HG02852 (cell line): ENCODE results near the gene FKBP5.
"Not testable (repeated sequence)": the region's sequence is repeated elsewhere in the genome, so short reads cannot be mapped to it uniquely, and the experiment has no call there.

Experiments used
- ATAC-seq: cut with Tn5 transposase; IDR thresholded peaks from one replicate; pipeline ENCODE4 v1.9.1; 2021; ENCODE audit warnings: mild to moderate bottlenecking, moderate library complexity; ENCODE audit not compliant: unreplicated experiment

The FKBP5 gene

DNA sequence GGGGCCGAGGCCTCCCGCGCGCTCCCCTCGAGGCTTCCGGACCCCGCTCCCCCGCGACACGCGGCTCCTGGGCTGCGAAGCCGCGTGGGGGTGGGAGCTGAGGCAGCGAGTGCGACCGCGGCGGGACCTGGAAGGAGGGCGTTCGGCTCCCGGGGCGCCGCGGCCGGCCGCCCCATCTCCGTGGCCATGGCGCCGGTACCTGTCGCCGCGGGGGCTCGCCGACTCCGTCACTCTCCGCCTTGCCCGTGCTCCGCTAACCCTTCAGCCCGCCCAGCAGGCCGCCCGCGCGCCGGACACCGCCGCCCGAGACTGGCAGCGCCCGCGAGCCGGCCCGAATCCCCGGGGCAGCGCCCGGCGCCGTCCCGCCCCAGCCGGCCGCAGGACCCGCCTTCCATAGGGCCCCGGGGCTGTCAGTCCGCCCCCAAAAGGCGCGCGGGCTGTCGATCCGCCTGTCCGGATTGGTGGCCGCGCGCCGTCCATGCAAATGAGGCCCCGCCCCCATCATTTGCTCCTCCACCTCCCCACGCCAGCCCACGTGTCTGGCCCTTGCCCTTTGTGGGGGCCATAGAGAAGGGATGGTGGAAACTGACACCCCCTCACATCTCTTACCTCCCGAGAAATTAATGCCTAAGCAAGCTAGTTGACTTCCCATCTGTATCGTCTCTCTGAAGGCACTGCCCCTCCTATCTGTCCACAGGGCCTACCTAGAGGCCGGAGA, at the start of gene FKBP5:
TSS of gene FKBP5 (minus strand) at position 311 of the 718 bp plus-strand sequence. CDS start 46,091 bp downstream, outside the sequence.
- peak; percentile 89 for ATAC-seq

DNA sequence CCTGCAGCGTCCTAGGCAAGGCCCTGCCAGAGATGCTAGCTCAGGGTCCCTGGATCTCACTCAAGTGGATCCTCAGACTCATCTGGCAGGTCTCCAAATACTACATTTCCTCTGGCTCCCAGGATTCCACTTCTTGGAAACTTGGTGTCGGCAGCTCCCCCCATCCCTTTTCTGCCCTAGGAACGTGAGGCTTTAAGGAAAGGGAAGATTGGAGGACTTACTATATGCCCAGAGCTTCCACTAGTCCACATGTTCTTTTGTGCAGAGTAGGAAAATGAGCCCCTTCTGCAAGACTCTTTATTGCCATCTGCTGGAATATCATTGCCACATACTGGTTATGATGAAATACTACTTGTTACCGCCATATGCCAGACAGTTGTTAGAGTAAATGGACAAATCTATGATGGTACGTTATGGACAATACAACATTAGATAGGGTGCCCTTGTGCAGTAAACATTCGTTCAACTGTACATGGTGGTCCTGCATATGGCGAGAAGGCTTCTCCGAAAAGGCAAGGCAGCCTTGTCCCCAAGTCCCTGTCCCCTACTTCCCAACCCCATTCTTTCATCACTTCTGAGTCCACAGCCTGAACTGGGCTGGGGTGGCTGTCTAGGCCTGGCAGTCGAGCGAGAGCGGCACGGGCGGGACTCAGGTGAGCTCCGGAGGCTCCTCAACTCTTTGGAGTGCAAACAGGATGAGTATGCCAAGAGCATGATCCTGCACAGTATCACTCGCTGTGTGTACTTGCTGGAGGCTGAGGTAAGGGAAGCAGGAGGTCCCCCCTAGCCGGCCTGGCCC, 48.9 kb upstream of the FKBP5 start:
- ATAC-seq = no peak

DNA sequence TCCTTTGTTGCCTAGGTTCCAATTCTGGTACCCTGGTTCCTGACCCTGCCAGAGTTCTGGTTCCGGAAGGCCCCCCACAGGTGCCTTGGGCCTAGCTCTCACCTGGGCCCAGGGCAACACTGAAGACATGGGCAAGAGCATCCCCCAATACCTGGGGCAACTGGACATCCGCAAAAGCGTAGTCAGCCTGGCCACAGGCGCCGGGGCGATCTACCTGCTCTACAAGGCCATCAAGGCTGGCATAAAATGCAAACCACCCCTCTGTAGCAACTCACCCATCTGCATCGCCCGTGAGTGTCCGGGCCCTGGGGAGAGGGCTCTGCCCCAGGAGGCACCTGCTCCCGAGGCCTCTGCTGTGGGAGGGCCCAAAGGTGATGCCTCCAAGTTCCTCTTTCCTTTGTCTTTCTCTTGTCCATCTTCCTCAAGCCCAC, 48.3 kb upstream of the FKBP5 start, which contains the start of gene ARMC12:
TSS of gene ARMC12 (plus strand) at position 51 of the 431 bp plus-strand sequence. CDS start at position 128, 77 bp downstream.
- ATAC-seq = no peak

DNA sequence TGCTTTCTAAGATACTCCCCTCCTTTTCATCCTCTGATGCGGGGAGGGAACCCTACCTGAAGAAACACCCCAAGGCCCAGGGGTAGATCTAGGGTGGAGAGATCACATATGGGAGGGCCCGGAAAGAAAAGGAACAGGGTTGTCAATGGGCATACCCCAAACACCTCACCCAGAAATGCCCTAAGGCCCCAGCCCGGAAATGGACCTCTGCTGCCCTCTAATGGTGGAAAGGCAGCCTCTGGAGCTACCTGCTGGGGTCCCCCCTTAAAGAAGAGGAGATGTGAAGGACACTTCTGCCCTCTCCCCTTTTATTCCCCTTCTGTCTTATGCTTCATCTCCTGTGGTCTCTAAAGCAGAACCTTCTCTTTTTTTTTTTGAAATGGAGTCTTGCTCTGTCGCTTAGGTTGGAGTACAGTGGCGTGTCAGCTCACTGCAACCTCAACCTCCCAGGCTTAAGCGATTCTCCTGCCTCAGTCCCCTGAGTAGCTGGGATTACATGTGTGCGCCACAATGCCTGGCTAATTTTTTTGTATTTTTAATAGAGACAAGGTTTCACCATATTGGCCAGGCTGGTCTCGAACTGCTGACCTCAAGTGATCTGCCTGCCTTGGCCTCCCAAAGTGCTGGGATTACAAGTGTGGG, 47.7 kb upstream of the FKBP5 start:
- no peak for ATAC-seq

DNA sequence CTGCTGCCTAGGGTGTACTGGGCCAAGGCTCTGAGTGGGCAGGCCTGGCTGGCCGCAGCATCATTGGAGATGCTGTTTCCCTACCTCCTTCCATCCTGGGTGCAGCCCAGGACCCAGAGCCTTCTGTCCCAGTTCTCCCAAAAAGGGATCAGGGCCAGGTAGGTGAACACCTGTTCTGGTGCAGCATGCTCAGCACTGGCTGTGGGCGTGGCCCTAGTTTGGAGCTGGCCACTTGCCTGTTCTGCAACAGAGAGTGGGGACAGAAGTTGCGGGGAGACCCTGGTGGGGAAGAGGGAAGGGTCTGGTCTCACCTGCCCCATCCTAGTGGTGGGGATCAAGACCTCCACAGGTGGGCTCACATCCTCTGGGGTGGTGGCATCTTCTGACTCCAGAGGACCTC, 46.7 kb upstream of the FKBP5 start:
- no peak for ATAC-seq

DNA sequence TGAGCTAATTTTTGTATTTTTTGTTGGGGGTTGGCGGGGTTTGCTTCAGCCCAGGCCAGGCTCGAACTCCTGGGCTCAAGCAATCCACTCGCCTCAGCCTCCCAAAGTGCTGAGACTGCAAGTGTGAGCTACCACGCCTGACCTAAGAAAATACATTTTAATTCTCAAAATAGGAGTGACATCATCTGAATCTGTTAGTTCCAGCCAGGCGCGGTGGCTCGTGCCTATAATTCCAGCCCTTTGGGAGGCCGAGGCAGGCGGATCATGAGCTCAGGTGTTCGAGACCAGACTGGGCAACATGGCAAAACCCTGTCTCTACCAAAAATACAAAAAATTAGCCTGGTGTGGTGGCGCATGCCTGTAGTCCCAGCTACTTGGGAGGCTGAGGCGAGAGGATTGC, 45.6 kb upstream of the FKBP5 start:
- ATAC-seq = not testable (repeated sequence)

DNA sequence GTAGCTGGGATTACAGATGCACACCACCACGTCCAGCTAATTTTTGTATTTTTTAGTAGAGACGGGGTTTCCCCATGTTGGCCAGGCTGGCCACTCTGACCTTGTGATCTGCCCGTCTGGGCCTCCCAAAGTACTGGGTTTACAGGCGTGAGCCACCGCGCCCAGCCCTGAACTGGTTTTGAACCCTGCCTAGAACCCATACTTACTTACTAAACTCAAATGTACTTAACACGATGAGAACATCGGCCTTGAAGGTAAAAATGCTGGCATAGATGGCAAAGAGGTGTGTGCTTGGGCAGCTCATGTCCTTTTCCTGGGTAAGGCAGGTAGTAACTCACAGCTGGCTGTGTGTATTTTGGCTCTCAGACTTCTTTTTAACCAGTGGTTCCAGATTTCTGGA, 44.9 kb upstream of the FKBP5 start:
- ATAC-seq = no peak

DNA sequence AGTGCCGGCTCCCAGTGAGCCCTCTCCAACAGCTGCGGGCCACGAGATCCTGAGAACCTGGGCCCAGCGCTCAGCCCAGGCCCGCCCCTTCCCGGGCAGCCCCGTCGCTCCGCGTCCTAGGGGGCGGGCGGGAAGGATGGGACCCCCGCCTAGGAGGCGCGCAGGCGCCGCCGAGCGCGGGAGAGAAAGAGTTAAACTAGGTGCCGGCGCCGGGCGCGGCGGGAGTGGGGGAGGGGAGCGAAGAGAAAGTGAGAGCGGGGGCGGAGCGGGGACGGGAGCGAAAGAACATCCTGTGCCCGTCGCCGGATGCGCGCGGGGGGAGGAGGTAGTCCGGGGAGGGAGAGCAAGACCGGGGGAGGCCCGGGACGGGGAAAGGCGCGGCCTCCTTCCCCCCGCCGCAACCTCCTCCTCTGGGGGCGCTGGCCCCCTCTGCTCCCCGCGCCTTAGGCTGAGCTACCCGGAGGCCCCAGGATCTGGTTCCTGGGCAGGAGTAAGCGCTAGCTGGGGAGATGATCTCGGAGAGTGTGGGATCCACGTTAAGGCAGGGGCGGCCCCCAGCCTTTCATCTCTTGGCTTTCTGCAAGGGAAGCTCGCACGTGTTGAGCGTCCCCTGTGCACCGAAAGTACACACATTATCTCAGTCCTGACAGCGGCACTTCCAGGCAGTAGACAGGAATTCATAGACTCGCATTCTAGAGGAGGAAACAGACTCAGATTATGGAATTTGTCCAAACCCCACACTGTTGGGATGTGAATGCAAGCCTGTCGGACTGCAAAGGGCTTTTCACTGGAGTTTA, 43.2 kb upstream of the FKBP5 start:
- peak; percentile 50 for ATAC-seq

DNA sequence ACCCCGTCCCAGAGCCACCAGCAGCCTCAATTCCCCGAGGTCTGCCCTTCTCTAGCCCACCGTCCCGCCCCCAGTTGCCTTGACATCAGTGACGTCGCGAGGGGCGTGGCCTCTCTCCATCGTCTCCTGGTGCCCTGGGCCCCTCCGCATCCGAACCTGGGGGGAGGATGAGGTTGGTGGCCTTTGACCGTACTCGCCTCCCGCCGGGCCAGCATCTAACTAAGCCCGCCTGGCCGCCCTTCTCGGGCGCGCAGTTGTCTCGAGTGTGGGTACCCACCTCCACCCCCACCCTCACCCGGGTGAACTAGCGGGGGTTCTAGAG, 42.7 kb upstream of the FKBP5 start:
- peak; percentile 38 for ATAC-seq

DNA sequence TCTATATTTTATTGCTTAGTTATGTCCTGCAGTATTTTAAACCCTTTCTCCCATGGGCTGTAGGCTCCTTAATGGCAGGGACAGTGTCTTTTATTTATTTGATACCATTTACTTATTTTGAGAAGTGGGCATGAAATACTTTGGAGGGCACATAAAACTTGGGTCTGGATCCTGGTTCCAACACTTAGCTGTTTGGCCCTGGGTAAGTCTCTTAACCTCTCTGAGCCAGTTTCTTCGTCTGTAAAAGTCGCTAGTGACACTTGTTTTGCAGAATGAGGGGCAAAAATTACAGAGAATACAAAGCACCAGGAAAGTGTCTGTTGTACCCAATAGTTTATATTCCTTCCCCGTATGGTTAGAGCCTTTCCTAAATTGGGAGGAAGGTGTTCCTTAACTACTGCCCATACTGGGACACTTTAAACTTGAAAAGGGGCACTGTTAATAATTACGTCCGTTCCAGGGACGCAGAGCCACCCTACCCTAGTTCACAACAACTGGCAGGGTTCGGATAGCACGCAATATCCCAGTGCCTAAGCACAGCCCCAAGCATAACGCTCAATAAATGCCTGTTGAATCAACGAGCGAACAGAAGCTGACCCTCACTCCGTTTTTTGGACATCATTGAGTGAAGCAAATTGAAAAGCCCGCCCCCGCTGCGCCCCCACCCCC, 42.2 kb upstream of the FKBP5 start:
- ATAC-seq = no peak

DNA sequence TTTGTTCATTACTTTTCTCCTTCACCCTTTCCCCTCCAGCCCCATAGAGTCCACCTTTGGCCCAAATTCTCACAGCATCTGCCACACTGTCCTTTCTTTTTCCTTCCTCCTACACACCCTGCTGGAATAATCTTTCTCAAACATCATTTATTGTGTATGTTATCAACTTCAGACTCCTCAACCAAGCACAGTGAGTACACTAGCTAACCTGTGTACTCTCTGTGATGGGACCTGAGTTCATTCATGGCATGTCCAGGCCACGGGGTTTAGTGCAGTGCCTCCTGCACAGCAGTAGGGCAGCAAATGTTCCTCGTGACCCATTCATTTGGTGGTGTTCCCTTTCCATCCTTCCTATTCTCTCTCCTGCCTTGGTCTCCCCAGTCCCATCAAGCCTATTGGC, 41.0 kb upstream of the FKBP5 start:
- no peak for ATAC-seq

DNA sequence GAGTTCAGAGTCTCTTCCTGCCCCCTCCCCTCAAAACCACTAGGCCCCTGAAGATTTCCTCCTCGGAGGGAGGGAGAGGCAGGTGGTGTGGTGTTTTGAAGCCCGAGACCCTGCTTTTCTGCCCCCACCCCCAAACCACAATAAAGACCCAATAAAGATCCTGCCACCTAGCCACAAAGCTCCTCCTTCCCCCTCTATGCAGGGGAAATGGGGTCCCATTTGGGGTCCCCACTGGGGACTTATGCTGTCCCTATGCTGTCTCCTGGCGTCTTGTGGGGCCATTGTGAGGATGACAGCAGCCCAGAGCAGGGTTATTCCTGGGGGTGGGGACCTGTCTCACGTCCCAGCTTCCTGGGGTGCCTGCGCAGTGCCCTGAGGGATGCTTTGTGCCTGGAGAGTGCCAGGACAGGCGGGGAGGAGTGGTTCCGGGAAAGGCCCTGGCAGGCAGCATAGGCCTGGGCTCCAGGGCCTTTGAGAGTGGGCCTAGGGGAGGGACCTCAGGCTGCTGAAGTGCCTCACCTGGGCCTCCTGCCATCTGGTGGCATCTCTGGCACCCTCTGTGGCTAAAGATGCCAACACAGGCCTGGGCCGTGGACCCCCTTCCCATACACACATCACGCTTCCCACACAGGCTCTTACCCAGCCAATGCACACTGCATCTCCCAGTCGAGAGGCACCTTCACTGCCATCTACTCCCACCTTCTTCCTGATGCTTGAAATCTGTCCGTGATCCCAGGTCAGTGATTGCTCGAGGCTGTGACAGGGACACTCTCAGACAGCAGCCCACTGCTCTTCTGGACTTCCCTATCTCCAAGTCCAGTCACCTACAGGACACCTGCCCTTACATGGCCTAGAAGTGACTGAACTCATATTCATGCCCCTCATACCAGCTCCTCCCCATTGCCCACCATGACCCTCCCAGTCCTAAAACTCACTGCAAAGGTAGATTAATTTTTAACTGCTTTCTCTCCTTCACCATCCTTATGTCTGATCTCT, 40.3 kb upstream of the FKBP5 start:
- no peak for ATAC-seq

DNA sequence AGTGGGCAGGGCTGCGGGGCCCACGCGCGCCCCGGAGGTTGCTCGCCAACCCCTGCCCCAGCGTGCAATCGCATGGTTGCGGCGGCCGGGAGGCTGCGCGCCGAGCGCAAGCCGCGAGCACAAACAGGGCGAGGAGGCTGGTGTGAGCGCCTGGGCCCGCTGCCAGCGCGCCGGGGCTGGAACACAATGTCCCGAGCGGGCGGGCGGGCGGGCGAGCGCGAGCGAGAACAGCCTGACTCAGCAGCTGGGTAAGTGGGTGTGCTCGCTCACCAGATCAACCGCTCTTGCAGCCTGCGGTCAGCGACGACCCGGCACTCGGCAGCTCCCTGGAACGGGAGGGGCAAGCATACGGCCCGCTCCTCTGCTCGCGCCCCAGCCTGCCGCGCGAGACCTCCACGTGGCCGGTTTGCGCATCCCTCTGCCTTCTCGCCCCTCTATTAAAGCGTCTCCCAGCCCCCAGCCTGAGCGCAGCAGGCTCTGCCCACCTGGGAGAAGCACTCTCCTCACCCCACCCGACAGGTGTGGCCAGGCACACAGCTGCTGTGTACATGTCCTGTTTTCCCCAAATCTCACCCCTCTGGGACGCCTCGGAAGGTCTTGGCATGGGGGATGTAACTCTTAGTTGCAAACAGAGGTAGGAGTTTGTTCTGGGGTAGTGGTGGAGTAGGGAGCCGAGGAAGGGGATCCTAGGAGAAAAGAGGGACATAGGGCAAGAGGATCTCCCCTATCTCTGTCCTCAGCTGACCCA, 39.4 kb upstream of the FKBP5 start:
- ATAC-seq = peak; percentile 41

DNA sequence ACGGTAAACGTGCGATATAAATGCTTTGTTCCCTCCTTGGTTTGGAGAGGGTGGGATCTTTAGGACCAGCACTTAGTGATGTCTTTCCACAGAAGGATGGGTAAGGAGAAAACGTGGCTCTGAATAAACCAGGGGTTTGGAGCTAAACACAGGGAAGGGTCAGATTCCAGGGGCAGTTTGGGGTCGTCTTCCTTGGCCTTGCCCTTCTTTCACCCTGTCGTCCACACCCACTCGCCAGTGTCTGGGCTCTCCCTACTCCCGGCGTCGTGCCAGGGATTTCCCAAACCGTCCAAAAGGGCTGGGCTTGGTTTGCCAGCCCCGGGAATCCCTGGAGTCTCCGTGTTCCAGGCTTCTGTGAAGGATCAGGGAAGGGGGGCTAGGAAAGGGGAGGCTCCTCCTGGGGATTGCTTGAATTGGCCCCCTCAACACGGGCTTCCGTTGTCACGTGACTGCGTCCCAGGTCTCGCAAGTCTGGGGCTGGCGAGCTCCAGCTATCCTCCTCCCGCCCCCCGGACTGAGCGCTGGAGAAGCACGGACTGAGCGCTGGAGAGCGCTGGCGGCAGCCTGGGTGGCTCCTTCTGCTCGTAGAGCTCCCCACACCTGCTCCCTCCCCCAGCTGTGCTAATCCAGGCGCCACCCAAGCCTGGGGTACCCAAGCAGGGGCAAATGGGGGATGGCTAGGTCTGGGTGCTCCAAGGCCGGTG, 38.7 kb upstream of the FKBP5 start:
- ATAC-seq = peak; percentile 20

DNA sequence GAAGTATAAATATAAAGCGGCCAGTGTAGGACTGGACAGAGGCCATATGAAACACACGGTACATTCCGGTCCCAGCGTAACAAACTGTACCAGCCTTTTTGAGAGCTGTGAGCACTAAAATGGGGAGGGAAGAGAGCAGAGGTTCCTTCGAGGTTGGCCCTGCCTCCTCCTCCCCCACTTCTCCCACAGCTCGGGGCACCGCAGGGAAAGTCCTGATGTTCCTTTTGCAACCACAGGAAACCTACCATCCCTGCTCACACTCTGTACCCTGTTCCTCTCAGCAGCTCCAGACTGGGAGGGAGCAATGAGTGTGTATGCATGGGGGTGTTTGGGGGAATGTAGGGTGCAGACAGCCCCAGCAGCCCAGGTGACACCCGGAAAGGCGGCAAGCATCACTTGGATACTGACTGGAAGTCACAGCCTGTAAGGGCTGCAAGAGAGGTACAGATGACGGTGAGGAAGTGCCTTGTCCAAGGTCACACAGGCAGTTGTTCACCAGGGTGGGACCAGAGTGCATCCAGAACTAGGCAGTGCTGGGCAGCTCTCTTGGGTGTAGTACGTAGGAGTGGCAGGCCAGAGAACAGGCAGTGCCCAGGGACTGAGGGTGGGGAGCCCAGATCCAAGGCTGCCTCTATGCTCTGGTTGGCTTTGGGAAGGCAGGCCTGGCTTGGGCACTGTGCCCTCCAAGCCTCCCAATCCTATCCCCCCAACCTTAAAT, 37.2 kb upstream of the FKBP5 start:
- no peak for ATAC-seq

DNA sequence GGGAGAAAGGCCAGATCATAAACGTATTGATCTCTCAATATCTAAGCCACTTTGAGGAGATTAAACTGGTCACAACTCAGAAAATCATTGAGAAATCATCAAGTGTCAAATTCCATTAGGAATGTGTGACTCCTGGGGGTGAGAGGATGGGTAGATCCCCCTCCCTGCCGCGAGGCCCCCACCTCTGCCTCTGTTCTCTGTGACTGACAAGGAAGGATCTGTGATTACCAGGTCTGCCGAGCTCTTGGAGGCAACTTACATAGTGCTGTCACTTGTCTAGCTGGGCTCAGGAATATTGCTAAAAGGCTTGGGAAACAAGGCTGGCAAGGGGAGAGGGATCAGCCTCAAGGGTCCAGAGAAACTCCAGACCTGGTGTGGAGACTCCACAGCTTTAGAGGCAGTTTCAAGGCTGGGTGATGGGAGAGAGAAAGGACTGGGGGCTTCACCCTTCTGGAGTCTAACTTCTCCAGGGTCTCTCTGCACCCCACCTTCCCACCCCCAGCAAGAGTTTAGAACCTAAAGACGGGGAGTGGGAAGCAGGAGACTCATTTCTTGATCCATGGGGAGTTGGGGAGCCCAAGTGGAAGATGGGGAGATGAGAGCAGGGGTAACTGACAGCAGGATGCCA, 36.5 kb upstream of the FKBP5 start:
- no peak for ATAC-seq

DNA sequence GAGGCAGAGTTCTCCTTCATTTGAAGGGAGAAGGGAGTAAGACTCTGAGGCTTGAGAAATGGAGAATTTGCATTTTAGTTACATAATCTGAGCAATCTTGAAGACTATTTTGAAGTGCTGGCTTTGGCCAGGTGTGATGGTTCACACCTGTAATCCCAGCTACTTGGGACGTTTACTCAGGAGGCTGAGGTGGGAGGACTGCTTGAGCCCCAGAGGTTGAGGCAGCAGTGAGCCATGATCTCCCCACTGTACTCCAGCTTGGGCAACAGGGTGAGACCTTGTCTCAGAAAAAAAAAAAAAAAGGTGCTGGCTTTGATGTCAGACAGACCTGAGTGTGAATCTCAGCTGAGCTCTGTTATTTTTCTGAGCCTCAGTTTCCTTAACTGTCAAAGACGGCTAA, 35.8 kb upstream of the FKBP5 start:
- no peak for ATAC-seq
